WTC11 (cell line): Measurements from ENCODE around the gene NAV2. TPM values are rescaled to one million over a fixed set of nuclear protein-coding genes. Genes with fewer than 3 reads are reported as not detected.

Experiments
- ARID4B ChIP-seq: sonication (generic); formaldehyde crosslinking; IDR thresholded peaks from 2 replicates; pipeline ENCODE4 v1.8.0; 2023; ENCODE audit warnings: missing genetic modification reagents, mild to moderate bottlenecking, borderline replicate concordance
- ATF3 ChIP-seq: sonication (generic); formaldehyde crosslinking; conservative IDR thresholded peaks from 2 replicates; pipeline ENCODE4 v1.8.1; 2022; ENCODE audit warnings: mild to moderate bottlenecking, missing genetic modification reagents
- ATF6 ChIP-seq: sonication (generic); formaldehyde crosslinking; IDR thresholded peaks from 2 replicates; pipeline ENCODE4 v1.8.1; 2023; ENCODE audit warnings: mild to moderate bottlenecking, missing genetic modification reagents
- CREM ChIP-seq: sonication (generic); formaldehyde crosslinking; IDR thresholded peaks from 2 replicates; pipeline ENCODE4 v1.8.1; 2022; ENCODE audit warnings: mild to moderate bottlenecking, missing genetic modification reagents, moderate library complexity
- FOXP1 ChIP-seq: sonication (generic); formaldehyde crosslinking; IDR thresholded peaks from 2 replicates; pipeline ENCODE4 v1.8.0; 2022; ENCODE audit warnings: missing genetic modification reagents, mild to moderate bottlenecking, moderate library complexity, borderline replicate concordance
- MXD4 ChIP-seq: fragments of 250-450 bp; sonication (Bioruptor Pico); IDR thresholded peaks from 2 replicates; pipeline ENCODE4 v1.8.0; 2021; ENCODE audit warnings: mild to moderate bottlenecking, moderate library complexity, borderline replicate concordance
- NFYB ChIP-seq: sonication (generic); formaldehyde crosslinking; conservative IDR thresholded peaks from 2 replicates; pipeline ENCODE4 v1.8.0; 2022; ENCODE audit warnings: low read depth, missing genetic modification reagents
- PRDM15 ChIP-seq: sonication (generic); formaldehyde crosslinking; IDR thresholded peaks from 2 replicates; pipeline ENCODE4 v1.8.0; 2022; ENCODE audit warnings: missing genetic modification reagents
- SMAD4 ChIP-seq: sonication (generic); formaldehyde crosslinking; IDR thresholded peaks from 2 replicates; pipeline ENCODE4 v1.8.0; 2022; ENCODE audit warnings: mild to moderate bottlenecking, missing genetic modification reagents
- ZNF396 ChIP-seq: fragments of 250-450 bp; sonication (Bioruptor Pico); IDR thresholded peaks from 2 replicates; pipeline ENCODE4 v1.8.0; 2021; ENCODE audit warnings: mild to moderate bottlenecking, moderate library complexity, borderline replicate concordance
- ZNF532 ChIP-seq: fragments of 250-450 bp; sonication (Bioruptor Pico); IDR thresholded peaks from 2 replicates; pipeline ENCODE4 v1.9.0; 2021; ENCODE audit warnings: mild to moderate bottlenecking, borderline replicate concordance
- total RNA-seq: library from RNA; stranded (reverse); gene quantifications from 3 replicates; pipeline ENCODE4 v1.2.3, GENCODE V29; 2021

Gene NAV2
- total RNA-seq, 1 experiment from 2014 or later = 42.8 TPM

GRCh38 chr11:20046416-20046815, 333.8 kb downstream of the NAV2 start (continued):
- TF ChIP-seq ZNF532 (CRISPR knock-in tag) = no peak
- TF ChIP-seq FOXP1 = no peak
- no peak for TF ChIP-seq ATF6 (CRISPR knock-in tag)
- no peak for TF ChIP-seq PRDM15
- TF ChIP-seq ATF3 (CRISPR knock-in tag) = no peak
- TF ChIP-seq MXD4 = no peak
- no peak for TF ChIP-seq ARID4B (CRISPR knock-in tag)
- TF ChIP-seq CREM (CRISPR knock-in tag) = no peak
- no peak for TF ChIP-seq NFYB (CRISPR knock-in tag)
- TF ChIP-seq ZNF396 (CRISPR knock-in tag) = no peak
- no peak for TF ChIP-seq SMAD4 (CRISPR knock-in tag)
- TF ChIP-seq, all 79 proteins: peak for 0
